OCI-LY7 (cell line): ENCODE measurements around the gene PTPRM. TPM values are rescaled to one million over a fixed set of nuclear protein-coding genes. Genes with fewer than 3 reads are reported as not detected.

ENCODE experiments used
- BruUV-seq: library from RNA; stranded (reverse); fragments of 400-500 nt; replicated peaks from 2 replicates; lab custom pipeline; 2021; lab: Mats Ljungman, UMichigan
- CTCF ChIA-PET: fragments of 300-600 bp; sonication (Branson Sonifier 250); formaldehyde crosslinking; loops from one replicate; lab custom pipeline; 2022; ENCODE audit warnings: antibody characterized with exemption; ENCODE audit not compliant: unreplicated experiment; lab: Charles Lee
- POLR2A ChIA-PET: fragments of 300-600 bp; sonication (Branson Sonifier 250); formaldehyde crosslinking; loops from one replicate; lab custom pipeline; 2022; ENCODE audit warnings: antibody characterized with exemption; lab: Charles Lee
- DNase-seq: peaks from one replicate; pipeline ENCODE4 v3.0.0-alpha.2; 2015; ENCODE audit warnings: low spot score
- H2AFZ ChIP-seq: fragments of 200-600 bp; sonication (generic), shearing (Covaris generic); 2 replicates; pipeline ENCODE4 v1.6.1; 2014; ENCODE audit warnings: mild to moderate bottlenecking, antibody characterized with exemption, low read length, moderate library complexity
- H3K27ac ChIP-seq: fragments of 200-600 bp; sonication (generic); 2 replicates; pipeline ENCODE4 v1.5.1; 2014; ENCODE audit warnings: mixed run types, low read depth, mild to moderate bottlenecking, moderate library complexity, low read length, inconsistent platforms; ENCODE audit not compliant: poor library complexity, severe bottlenecking
- H3K36me3 ChIP-seq: fragments of 200-600 bp; sonication (generic); 2 replicates; pipeline ENCODE4 v1.6.1; 2014; ENCODE audit warnings: mild to moderate bottlenecking, antibody characterized with exemption, low read length, moderate library complexity, mixed read lengths; ENCODE audit not compliant: insufficient read depth
- H3K4me1 ChIP-seq: fragments of 200-600 bp; sonication (generic); 2 replicates; pipeline ENCODE4 v1.5.1; 2014; ENCODE audit warnings: mild to moderate bottlenecking, low read length; ENCODE audit not compliant: insufficient read depth, poor library complexity, severe bottlenecking
- H3K4me2 ChIP-seq: fragments of 200-600 bp; sonication (generic); 2 replicates; pipeline ENCODE4 v1.6.1; 2014; ENCODE audit warnings: mild to moderate bottlenecking, low read length
- H3K4me3 ChIP-seq: fragments of 200-600 bp; sonication (generic); 2 replicates; pipeline ENCODE4 v1.5.1; 2014; ENCODE audit warnings: mild to moderate bottlenecking, low read depth, low read length; ENCODE audit not compliant: poor library complexity, severe bottlenecking
- H3K79me2 ChIP-seq: fragments of 200-600 bp; sonication (generic); 2 replicates; pipeline ENCODE4 v1.6.1; 2016; ENCODE audit warnings: low read depth, mild to moderate bottlenecking, low read length, moderate library complexity, mixed read lengths; ENCODE audit not compliant: insufficient read depth
- H3K9me2 ChIP-seq: fragments of 200-600 bp; sonication (generic); 2 replicates; pipeline ENCODE4 v1.6.1; 2016; ENCODE audit warnings: mild to moderate bottlenecking, low read length, mixed read lengths; ENCODE audit not compliant: insufficient read depth
- H3K9me3 ChIP-seq: fragments of 200-600 bp; sonication (generic); 2 replicates; pipeline ENCODE4 v1.6.1; 2014; ENCODE audit warnings: mild to moderate bottlenecking, mixed run types, low read length, mixed read lengths
- H4K20me1 ChIP-seq: fragments of 200-600 bp; sonication (generic); 2 replicates; pipeline ENCODE4 v1.6.1; 2014; ENCODE audit warnings: mild to moderate bottlenecking, antibody characterized with exemption, low read length, moderate library complexity, mixed read lengths; ENCODE audit not compliant: insufficient read depth
- EZH2phosphoT487 ChIP-seq: fragments of 200-600 bp; sonication (generic); IDR thresholded peaks from 2 replicates; pipeline ENCODE4 v1.6.1; 2018; ENCODE audit warnings: low read depth, borderline replicate concordance, mild to moderate bottlenecking, mixed run types, antibody characterized with exemption, low read length, moderate library complexity, mixed read lengths
- intact Hi-C: fragments of 100-400 bp; cut with micrococcal nuclease; formaldehyde crosslinking; loops from one replicate; pipeline ENCODE4 v1.10.0; 2022; ENCODE audit not compliant: unreplicated experiment
- total RNA-seq, 2 experiments: library from RNA; depleted of rRNA in 1 of 2; stranded (reverse); fragments of >200 nt in 1 of 2; shearing (Covaris generic) in 1 of 2; gene quantifications; 2 replicates each; pipeline ENCODE4 v1.2.3, GENCODE V29; 2014 to 2022
- TF ChIP-seq, protein P1 (sequence below): fragments of 200-600 bp; sonication (generic); conservative IDR thresholded peaks from 2 replicates; pipeline ENCODE4 v1.5.1; 2014; ENCODE audit warnings: mild to moderate bottlenecking, antibody characterized with exemption, low read length, moderate library complexity, mixed read lengths

The PTPRM gene
- total RNA-seq, 2 experiments from 2014 or later, result not detected

GRCh38 chr18:8045884-8046281 lies 478.8 kb downstream of the PTPRM start:
- no peaks in the 10 kb centered on the region for H3K79me2 ChIP-seq
- H3K4me3 ChIP-seq, result no peak overlapping the region
- no peaks in the 10 kb centered on the region for H4K20me1 ChIP-seq
- intact Hi-C loops, result no loop called here
- BruUV-seq, result no TSS peak
- no peak overlapping the region for H2AFZ ChIP-seq
- H3K4me2 ChIP-seq, result no peak overlapping the region
- ChIA-PET POLR2A (no interaction called here), CTCF (no interaction called here)
- no peak for DNase-seq
- no peaks in the 10 kb centered on the region for H3K9me3 ChIP-seq
- no peaks in the 10 kb centered on the region for H3K4me1 ChIP-seq
- H3K9me2 ChIP-seq, result no peaks in the 10 kb centered on the region
- no peaks in the 10 kb centered on the region for H3K36me3 ChIP-seq
- TF ChIP-seq EZH2phosphoT487, result no peak
- TF ChIP-seq, protein P1, sequence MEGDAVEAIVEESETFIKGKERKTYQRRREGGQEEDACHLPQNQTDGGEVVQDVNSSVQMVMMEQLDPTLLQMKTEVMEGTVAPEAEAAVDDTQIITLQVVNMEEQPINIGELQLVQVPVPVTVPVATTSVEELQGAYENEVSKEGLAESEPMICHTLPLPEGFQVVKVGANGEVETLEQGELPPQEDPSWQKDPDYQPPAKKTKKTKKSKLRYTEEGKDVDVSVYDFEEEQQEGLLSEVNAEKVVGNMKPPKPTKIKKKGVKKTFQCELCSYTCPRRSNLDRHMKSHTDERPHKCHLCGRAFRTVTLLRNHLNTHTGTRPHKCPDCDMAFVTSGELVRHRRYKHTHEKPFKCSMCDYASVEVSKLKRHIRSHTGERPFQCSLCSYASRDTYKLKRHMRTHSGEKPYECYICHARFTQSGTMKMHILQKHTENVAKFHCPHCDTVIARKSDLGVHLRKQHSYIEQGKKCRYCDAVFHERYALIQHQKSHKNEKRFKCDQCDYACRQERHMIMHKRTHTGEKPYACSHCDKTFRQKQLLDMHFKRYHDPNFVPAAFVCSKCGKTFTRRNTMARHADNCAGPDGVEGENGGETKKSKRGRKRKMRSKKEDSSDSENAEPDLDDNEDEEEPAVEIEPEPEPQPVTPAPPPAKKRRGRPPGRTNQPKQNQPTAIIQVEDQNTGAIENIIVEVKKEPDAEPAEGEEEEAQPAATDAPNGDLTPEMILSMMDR, result no peak
- no peak overlapping the region for H3K27ac ChIP-seq

GRCh38 chr18:8046441-8046840 lies 479.3 kb downstream of the PTPRM start:
- Histone ChIP-seq H3K36me3 (no peaks in the 10 kb centered on the region), H3K79me2 (no peaks in the 10 kb centered on the region), H3K9me2 (no peaks in the 10 kb centered on the region), H3K4me1 (no peaks in the 10 kb centered on the region), H4K20me1 (no peaks in the 10 kb centered on the region), H3K9me3 (no peaks in the 10 kb centered on the region), H3K4me3 (no peak overlapping the region), H3K4me2 (no peak overlapping the region), H2AFZ (no peak overlapping the region), H3K27ac (no peak overlapping the region)
- ChIA-PET POLR2A (no interaction called here), CTCF (no interaction called here)
- no peak for TF ChIP-seq EZH2phosphoT487
- TF ChIP-seq, protein P1, result no peak
- intact Hi-C loops, result no loop called here
- DNase-seq, result no peak
- no TSS peak for BruUV-seq

GRCh38 chr18:8049147-8049546 lies 482.0 kb downstream of the PTPRM start:
- no peak for DNase-seq
- H3K4me1 ChIP-seq, result no peaks in the 10 kb centered on the region
- no peak overlapping the region for H3K4me2 ChIP-seq
- no peaks in the 10 kb centered on the region for H4K20me1 ChIP-seq
- ChIA-PET CTCF (no interaction called here), POLR2A (no interaction called here)
- BruUV-seq, result no TSS peak
- intact Hi-C loops, result no loop called here
- no peak for TF ChIP-seq EZH2phosphoT487
- TF ChIP-seq, protein P1, result no peak
- H3K4me3 ChIP-seq, result no peak overlapping the region
- H3K36me3 ChIP-seq, result no peaks in the 10 kb centered on the region
- H3K9me2 ChIP-seq, result no peaks in the 10 kb centered on the region
- no peaks in the 10 kb centered on the region for H3K9me3 ChIP-seq
- H3K27ac ChIP-seq, result no peak overlapping the region
- no peaks in the 10 kb centered on the region for H3K79me2 ChIP-seq
- H2AFZ ChIP-seq, result no peak overlapping the region
